Stimulated activated CD4-positive, alpha-beta T cell treated with anti-CD3 and anti-CD28 coated beads, Interleukin-2, amount 100 ng/mL, for 4 hours (primary cell): ENCODE results near the gene ARL2BP.
"Not testable (repeated sequence)": the region's sequence is repeated elsewhere in the genome, so short reads cannot be mapped to it uniquely, and the experiment has no call there.

Experiments used
- DNase-seq: peaks from one replicate; pipeline ENCODE4 v3.0.0-alpha.2; 2020; ENCODE audit warnings: low read depth

Gene ARL2BP

DNA sequence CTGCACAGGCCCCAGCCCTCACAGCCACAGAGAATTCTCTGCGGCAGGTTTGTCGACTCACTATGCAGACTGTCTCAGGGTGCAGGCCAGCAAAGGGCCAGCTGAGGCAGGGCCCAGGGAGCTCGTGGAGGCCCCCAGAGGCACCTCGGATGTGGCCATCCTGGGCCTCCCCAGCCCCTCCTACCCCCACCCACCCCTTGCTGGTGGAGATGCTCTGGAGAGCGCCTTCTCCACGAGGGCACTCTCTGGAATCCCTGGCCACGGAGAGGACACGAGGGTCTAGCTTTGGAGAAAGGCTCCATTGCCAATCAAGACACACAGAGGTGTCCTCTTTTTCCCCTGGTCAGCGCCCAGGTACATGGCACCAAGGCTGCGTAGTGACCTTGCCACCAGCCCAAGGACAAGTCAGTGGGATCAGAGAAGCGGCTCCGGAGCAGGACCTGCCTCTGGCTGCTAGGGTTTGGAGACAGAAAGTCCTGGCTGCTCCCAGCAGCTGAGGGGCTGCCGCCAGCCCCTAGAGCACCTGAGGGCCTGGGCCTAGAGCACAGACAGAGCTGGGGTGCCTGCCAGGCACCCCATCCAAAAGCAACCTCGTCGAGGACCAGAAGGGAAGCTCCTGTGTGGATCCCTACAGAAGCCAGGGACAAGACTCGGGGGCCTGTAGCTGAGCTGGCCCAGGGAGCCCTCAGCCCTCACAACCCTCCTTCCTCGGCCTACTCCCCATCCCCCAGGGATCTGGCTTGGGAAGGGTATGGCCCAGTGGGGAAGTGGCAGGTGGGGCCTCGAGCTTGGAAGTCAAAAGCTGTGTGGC is 18.7 kb downstream of the ARL2BP start:
- no peak for DNase-seq

DNA sequence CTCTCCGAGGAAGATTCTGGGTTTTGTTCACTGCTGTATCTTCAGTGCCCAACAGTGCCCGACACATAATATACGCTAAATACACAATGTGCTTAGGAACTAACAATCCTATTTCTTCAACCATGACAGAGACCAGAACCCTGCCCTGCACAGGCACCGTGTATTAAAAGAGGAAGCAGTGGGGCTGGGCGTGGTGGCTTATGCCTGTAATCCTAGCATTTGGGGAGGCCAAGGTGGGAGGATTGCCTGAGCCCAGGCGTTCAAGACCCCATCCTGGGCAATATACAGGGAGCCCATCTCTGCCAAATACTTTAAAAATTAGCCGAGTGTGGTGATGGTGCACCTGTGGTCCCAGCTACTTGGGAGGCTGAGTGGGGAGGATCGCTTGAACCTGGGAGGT is 19.3 kb downstream of the ARL2BP start:
- no peak for DNase-seq

DNA sequence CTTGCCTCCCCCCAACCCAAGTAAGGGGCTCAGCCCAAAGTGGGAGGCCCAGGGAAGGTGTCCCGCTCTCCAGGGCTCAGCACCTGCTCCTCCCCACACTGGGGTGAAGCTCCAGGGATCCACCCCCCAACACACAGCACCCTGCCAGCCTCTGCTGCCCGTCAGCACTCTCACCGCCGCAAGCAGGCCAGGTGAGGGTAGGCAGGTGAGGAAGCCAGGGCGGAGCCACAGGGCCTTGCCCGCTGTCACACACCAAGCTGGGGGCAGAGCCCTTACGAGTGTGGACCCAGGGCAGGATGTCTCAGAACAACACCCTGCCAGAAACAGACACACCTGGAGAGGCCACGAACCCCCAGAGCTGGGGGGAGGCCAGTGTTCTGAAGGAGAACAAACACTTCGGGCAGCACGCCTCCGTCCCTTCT is 19.9 kb downstream of the ARL2BP start:
- DNase-seq = no peak

DNA sequence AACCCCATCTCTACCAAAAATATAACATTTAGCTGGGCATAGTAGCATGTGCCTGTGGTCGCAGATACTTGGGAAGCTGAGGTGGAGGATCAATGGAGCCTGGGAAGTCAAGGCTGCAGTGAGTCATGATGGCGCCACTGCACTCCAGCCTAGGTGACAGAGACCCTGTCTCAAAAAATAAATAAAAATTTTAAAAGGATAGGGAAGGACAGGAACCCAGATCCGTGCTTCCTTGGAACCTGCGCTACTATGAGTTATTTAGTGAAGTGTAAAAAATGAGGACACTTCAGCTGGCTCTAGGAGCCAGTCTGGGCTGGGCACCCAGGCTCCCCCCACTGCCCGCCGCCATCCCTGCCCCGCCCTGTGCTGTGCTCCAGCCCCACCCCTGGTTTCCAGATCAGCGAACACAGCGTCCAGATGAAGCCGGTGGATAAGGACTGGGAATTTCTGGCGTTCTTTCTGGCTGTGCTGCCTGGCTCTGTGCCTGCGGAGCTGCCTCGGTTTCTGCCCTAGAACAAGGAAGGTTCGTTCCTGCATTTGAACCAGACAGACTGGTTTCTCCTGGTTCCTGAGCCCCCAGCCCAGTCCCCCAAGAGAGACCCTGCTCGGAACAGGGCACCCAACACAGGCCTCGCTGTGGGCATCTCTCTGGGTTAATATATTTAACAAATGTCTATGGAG is 20.9 kb downstream of the ARL2BP start:
- no peak for DNase-seq

DNA sequence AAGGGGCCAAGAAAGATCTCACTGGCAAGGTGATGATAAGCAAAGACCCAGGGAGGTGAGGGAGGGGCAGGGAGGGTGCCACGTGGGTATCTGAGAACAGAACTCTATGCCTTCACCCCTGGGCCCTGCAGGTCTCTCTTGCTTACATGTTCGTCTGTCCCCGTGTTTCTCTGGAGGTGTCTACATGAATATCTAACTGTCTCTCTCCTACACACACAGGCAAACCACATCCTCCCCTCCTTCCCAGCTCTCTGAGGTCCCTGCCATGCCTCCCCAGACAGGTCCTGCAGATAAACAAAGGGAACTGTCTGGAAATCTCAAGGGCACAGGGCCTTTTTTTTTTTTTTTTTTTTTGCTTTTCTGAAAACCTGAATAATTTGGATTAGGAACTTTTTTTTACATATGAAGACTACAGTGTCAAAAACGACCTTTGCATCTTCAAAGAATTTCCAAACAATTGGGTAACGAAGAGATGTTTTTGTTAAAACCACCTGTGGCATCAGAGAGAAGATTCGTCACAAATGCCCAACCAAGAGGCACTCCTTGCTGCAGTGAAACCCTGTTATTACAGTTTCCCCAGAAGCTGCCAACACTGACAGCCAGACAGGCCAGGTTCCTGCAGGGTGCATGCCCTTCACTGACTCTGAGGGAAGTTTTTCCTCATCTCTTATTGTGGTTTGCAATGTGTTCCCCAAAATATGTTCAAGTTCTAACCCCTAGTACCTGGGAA is 21.6 kb downstream of the ARL2BP start:
- no peak for DNase-seq

DNA sequence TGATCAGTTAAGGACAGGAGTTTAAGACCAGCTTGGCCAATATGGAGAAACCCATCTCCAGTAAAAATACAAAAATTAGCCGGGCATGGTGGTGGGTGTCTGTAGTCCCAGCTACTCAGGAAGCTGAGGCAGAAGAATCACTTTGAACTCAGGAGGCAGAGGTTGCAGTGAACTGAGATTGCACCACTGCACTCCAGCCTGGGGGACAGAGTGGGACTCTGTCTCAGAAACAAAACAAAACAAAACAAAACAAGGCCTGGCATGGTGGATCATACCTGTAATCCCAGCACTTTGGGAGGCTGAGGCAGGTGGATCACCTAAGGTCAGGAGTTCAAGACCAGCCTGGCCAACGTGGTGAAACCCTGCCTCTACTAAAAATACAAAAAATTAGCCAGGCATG is 22.3 kb downstream of the ARL2BP start:
- not testable (repeated sequence) for DNase-seq

DNA sequence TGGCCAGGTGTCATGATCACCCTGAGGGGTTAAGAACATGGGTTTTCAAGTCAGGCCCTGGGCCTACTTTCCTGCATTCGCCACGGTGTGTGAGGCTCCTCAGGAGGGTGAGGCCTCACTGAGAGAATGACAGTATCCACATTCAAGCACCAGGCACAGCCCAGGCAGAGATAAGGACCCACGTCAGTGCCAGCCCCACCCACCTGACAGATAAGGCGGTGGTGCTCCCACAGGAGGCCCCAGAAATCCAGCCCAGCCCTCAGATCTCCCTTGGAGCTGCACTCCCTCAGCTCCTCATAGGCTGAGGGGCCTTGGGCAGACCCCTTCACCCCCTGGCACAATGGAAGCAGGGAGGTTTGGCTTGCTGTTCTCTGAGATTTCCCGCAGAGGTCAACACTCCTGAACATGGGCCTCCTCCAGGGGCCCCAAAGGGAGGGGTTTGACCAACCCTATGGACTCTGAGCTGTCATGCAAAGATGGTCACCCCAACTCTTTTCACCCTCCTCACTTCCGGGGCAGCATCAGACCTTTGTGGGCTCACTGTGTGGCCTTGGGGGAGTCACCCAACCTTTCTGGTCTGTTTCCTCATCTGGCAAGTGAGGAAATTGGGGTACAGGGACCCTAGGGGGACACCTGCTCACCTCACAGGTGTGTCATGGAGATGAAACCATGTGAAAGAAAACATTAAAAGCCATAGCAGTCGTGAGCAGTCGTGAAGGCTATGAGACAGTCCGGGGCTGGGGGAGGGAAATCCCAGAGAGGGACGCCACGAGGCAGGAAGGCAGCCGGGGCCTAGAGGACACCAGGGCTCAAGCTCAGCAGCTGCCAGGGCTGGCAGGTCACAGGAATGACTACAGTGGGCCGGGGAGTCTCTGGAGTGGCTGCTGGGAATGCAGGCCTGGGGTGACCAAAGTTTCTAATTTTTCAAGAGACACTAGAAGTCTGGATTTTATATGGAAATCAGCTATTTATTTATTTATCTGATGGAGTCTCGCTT is 24.0 kb downstream of the ARL2BP start:
- DNase-seq = no peak

DNA sequence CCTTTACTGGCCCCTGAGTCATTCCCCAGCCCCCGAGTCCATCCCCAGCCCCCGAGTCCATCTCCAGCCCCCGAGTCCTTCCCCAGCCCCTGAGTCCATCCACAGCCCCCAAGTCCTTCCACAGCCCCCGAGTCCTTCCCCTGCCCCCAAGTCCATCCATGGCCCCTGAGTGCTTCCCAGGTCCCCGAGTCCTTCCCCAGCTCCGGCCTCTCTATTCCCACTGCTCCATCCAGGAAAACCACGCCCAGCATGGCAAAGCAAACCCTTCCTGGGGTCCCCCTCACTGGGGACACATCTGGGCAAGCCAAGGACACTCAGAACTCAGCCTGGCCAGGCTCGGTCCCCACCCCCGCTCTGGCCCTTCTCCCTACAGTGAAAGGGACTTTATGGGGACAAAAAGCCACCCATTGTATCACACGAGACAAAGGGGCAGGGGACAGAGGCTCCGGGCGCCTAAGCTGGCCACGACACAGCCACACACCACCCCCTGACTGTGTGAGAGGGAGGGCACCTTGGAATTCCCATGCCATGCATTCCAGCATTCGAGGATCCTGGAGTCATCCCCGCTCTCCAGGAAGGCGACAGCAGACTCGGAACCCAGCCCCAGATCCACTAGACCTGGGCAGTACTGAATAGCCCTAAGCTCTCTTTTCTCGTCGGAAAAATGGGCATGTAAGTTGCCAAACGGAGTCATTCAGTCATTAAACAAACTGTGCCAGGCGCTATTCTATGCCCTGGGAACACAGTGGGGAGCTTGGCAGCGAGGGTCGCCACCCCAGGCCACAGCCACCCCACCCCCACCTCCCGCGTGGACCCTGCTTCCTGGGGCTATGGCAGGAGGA is 25.4 kb downstream of the ARL2BP start:
- DNase-seq = no peak

DNA sequence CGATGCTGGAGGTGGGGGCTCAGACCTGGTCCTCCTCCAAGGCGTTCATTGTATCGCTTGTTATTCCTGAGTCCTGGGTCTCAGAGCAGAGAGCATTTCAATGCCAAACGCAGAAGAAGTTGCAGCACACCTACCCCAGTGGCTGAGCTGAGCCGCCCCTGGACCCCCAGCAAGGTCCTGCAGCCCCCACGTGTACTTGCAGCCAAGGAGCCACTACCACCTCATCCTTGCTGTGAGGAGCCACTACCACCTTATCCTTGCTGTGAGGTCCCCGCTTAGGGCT is 25.9 kb downstream of the ARL2BP start:
- no peak for DNase-seq

DNA sequence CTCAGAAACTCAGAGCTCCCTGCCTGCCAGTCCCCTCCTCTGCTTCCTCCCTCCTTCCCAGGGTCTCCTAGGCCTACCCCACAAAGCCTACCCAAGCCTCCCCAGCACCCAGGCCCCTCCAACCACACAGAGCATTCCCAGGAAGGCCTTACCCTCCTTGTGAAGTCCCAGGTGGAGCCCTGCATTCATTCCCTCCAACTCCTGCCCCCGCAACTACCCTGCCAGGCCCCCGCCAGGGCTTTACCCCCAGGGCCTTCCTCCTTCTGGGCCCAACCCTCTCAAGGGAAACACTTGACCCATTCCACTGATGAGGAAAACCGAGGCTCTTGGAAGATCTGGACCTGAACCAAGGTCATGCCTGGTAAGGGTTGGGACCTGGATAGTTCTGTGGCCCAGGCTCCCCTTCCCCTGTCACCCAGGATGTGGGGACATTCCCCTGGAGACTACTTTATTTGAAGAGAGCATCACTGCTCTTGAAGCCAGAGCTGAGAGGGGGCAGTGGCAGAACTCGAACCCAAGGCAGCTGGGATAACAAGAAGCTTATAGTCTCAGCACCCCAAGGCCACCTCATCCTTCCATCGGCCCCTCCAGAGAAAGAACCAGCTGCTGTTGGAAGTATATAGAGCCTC is 26.9 kb downstream of the ARL2BP start:
- no peak for DNase-seq

DNA sequence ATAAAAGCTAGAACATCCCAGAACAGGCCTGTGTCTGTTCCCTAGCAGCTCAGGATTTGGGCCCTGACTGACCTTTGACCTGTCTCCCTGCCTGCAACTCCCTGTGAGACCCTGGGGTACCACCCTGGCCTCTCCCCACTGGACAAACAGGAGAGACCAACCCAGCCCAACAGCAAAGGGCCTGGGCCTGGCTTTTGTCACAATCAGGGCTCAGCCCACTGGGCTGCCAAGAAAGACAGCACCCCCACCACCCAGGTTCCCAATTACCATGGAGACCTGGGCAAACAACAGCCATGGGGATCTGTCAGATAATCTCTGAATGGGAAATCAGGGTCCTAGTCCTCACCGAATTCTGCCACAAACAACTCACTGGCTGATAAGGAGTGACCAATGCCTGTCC is 28.3 kb downstream of the ARL2BP start:
- no peak for DNase-seq

DNA sequence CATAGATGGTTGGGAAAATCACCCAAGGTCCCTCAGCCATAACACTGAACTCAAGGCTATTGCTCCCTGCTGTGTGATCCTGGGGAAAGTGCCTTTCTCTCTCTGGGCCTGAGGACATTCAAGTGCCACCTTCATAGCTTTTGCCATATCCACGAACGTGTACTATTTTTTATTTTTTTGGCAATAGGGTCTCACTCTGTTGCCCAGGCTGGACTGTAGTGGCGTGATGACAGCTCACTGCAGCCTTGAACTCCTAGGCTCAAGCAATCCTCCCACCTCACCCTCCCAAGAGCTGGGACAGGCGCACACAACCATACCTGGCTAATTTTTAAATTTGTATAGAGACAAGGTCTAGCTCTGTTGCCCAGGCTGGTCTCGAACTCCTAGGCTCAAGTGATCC is 28.8 kb downstream of the ARL2BP start:
- DNase-seq = no peak

DNA sequence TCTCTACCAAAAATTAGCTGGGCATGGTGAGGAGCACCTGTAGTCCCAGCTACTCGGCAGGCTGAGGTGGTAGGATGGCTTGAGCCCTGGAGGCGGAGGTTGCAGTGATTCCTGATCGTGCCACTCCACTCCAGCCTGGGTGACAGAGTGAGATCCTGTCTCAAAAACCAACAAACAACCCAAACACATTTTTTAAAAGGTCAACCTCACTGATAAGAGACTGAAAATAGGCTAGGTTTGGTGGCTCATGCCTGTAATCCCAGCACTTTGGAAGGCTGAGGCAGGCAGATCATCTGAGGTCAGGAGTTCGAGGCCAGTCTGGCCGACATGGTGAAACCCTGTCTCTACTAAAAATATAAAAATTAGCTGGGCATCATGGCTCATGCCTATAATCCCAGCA is 30.9 kb downstream of the ARL2BP start:
- DNase-seq = not testable (repeated sequence)

DNA sequence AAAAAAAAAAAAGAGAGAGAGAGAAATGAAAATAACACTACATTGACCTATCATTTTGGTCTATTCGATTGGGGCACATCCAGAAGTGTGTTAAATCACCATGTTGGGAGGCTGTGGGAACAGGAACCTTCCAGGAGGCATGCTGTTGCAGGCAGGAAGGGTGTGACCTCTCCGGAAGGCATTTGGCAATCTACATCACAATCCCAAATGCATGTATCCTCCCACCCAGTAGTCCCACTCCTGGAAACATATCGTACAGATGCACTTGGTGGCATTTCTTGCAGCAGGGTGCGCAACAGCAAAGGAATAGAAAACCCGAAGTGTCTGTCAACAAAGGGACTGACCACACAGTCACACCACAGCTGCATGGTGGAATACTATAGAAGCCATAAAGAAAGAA is 31.5 kb downstream of the ARL2BP start:
- DNase-seq = no peak

DNA sequence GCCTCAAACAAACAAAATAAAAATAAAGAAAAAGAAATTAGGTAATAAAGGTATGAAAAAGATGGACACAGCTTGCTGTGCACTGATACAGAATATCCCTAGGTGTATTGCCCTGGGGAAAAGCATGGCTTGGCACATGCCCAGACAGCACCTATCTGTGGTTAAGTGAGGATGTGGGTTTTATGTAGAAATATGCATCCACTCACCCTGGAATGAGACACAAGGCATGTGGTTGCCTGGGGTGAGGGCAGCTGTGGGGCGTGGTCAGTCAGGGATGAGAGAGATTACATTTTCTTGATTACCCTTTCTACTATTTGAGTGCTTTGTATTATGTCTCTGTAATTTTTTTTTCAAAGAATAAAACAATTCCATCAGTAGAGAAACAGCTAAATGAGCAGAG is 32.5 kb downstream of the ARL2BP start:
- no peak for DNase-seq

DNA sequence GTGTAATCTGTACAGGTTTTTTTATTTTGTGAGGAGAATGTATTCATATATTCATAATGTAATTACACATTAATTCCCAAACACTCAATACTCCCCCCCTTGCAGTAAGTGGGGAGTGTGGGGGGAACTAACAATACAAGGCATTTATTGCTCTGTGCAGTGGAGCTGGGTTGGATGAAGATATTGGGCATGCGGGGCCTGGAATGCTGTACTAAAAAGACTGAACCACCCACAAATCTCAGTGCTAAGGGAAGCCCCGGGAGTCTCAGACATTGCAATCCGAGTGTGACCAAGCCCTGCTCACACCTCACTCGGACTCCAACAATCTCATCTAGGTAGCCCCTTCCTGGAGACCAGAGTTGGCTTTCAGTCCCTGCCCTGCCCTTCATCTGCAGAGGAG is 33.4 kb downstream of the ARL2BP start:
- DNase-seq = no peak

DNA sequence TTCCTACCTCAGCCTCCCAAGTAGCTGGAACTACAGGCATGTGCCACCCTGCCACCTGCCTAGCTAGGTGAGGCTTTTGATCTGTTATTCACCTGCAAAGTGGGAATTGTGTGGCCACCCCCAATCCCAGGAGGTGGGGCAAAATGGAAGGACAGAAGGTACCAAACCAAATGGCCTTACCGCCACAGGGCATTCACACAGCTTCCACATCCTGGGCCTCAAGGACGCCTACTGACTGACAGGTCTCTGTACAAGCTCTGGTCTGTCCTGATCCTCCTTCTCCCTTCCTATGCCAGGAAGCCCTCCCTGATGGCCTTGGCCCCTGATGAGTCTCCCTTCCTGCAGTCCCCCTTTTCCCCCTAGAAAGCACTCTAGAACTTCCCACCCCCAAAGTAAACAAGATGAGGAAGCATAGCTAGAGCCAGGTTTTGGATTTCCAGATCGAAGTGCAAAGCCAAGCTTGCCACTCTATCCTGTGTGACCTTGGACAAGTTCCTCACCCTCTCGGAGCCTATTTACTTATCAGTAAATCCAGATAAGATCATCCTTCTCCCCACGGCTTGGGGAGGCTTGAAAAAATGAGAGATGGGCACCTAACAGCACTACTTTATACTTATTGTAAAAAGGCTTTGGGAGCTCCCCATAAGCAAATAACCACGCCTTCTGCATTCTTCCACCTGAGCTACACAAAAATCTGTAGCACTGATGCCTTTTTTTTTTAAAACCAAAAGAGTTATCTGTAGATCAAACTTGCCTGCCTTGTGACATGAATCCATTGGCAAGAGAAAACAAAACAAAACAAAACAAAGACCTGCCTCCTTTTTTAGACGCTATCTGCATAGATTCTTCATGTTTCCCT is 35.0 kb downstream of the ARL2BP start:
- DNase-seq = no peak

DNA sequence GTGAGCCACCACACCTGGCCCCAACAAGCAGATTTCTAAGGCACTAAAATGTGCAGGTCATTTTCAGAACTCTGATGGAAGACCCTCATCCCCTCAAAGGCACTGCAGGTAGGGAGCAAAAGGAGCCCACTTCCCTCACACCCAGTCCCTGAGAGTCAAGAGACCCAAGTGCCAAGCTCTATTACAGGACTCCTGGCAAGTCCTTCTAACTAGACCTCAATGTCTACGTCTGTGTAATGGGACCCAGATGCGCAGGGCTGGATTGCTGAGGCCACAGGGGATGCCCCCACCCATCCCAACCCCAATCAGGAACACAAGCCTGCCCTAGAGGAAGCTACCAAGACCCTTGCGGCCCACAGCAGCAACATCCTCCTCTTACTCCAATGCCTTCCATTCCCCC is 36.7 kb downstream of the ARL2BP start:
- no peak for DNase-seq

DNA sequence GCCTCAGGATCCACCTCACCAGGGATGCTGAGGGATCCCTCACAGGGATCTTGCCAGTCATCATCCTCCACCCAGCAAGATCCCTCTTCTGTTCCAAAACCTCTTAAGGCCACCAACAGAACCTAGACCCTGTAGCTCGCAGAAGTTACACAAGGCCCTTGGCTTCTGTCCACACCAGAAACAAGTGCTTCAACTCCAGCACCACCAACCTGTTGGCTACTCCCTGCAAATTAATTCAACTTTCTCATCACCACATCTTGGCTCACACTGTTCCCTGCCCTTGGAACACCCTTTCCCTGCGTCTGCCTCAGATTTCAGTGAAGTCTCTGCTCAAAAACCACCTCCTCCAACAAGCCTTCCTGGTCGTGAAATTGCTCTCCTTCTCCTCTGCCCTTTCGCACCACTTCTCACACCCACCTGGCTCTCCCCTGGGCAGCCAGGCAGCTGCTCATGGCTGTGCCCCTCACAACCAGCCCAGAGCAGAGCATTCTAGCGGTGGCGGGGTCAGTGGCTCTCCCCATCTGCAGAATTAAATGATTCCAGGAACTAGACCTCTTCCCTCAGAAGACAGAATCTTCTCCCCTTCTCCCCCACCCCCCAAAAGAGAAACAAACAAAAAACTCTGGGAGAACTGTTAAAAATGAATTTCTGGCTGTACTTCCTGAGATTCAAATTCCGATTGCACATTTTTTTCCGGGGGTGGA is 37.6 kb downstream of the ARL2BP start:
- no peak for DNase-seq
